Inflammatory macrophage (primary cell): ENCODE results near the gene CD101.

ENCODE experiments used
- DNase-seq, 2 donors: peaks; one replicate each; pipeline ENCODE4 v3.0.0-alpha.2; 2020 to 2022

CD101 gene

DNA sequence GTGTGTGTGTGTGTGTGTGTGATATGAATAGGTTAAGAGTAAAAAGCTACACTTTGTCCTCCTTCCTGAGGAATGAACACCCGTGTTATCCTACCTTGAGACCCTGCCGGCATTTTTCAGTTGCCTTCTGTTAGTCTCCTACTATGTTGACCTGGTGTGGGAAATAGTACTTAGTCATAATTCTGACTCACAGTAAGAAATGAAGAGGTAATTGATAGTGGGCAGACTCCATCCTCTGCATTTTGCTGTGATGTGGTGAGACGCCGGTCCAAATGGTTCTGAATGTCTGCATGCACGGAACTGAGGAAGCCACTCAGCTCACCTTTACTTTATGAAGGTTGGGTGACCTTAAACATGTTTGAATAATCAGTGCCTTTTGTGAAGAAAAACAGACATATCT lies 12.6 kb downstream of the CD101 start:
- DNase-seq: no peak

- no peak for DNase-seq
Measured at GRCh38 chr1:117015724-117016123, 14.2 kb downstream of the CD101 start.

GRCh38 chr1:117017062-117017461 lies 15.5 kb downstream of the CD101 start:
- no peak for DNase-seq

DNA sequence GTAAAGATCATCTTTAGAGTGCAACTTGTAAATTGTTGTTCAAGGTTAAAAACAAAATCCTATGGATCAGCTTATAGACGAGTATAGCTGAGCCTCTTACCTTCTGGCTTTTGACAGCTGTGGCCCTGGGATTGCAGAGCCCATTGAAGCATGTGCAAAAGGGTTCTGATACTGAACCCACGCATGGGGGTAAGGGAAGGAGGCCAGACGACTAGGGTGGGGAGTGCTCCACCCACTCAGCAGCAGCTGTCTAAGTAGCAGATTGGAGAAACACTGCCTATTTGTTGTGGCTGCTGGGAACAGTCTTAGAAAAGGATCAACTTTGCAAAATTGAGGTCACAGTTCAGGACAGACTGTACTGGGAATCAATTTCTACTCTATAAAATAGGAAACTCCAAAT lies 16.1 kb downstream of the CD101 start:
- peak; percentile 53 to 70 for DNase-seq

DNA sequence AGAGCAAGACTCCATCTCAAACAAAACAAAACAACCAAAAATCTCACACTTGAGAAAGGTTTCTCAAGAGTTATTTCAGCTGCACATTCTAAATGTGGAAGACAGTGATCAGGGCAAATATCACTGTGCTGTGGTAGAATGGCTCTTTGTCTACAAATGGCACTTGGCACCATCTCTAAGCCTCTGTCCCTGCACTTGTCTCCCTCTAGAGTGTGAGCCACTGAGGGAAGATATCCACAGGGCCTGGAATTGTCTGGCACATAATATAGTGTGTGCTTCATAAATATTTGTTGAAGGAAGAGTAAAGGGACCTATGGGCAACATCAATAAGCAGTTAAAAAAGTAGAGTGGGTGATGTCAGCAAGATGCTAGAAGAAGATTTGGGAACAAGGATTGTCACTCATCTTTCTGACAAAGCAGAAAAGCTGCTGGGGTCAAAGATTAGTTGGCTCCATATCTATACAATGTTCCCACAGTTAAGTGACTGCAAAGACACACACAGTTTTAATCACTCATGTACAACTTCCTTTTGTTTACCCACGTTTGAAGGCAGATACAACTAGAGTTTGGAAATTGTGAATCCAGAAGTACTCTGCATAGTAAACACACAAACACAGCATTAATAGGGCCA lies 19.1 kb downstream of the CD101 start:
- no peak for DNase-seq

DNA sequence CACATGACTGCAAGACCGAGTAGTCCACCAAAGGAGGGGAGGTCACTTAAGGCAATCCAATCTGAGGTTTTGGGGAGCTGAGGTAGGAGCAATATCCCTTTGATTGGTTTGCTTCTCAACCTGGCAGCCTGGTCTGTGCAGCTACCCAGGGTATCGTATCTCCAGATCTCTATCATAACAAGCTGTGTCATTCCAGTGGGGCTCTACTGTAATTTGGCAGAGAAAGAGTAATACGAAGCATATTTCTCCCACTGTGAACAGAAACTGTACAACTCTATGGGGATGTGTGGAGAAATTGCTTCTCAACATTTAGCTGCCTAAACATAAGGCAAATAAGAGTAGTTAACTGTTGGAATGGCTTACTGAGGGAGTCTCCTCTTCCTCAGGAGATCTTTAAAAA lies 20.6 kb downstream of the CD101 start:
- DNase-seq: no peak

- DNase-seq: no peak
Measured at GRCh38 chr1:117025568-117025967, 24.0 kb downstream of the CD101 start.

- DNase-seq: no peak
Measured at GRCh38 chr1:117026361-117026760, 24.8 kb downstream of the CD101 start.

DNA sequence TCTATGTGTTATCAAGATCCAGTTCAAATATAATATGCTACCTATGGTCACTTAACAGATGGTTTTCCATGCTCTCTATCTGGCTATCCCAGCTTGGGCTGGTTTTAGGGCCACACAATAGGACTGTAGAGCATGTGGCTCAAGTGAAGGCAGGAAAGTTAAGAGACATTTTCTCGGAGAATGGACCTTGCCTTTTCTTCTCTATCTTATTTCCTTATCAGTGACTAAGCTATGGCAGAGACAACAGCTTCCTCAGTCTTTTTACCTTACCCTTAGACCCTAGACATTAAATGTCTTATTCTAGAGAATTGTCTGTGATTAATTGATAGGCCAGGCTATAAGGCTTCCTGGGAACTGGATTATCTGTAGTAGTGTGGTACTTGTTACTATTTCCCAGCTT lies 28.1 kb downstream of the CD101 start:
- DNase-seq: no peak

GRCh38 chr1:117030271-117030877 lies 28.8 kb downstream of the CD101 start:
- no peak for DNase-seq

DNA sequence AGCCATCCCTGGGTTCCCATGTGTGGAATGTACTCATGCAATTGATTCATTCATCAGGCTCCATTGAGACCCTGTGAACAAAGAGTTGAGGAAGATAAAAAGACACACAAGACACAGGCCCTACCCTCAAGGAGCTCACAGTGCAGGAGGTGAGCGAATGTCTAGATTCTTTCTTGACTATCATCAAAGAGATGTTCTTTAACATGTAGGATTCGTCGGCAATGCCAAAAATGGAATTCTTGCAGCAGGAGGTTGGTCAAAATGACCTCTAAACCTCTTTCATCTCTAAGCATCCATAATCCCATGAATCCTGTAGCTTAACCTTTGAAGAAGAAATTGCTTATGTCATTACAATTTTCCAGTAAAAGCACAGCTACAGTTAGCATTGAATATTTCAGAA lies 30.7 kb downstream of the CD101 start:
- DNase-seq: no peak

DNA sequence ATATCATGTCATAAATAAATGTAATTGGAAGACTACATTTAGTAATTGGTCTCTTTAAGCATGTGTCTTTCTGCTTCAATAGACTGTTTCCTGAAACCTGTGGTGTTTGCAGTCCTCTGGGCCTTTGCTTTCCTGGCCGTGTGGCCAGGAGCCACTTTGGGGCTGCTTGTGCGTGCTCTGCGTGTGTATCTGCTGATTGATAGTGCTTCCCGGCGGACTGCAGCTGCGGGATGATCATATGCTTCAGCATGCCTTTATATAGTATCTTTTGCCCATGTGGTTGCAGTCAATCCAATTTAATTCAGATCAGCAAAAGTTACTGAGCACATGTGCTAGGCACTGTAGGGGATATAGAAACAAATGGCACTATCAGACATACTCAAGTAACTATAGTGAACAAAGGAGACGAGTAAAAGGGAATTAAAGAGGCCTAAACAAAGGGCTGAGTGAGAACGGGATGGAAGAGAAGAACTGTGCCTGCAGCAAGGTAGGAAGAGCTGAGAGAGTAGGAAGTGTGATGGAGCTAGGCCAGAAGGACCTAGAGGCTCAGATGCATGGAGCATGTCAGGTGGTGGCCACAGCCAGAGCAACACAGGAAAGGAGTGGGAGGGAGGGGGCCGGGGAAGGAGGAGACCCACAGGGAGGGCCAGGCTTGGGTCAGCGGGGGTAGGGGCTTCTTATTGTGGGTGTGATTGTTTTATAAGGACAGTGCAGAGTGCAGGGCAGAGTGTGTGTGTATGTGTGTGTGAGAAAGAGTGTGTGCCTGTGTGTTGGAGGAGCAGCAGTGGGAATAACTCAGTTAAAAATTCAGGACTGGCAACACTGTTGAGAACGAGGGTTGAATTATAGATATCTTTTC lies 31.4 kb downstream of the CD101 start:
- DNase-seq: no peak

GRCh38 chr1:117033772-117034171 lies 32.2 kb downstream of the CD101 start:
- no peak for DNase-seq

DNA sequence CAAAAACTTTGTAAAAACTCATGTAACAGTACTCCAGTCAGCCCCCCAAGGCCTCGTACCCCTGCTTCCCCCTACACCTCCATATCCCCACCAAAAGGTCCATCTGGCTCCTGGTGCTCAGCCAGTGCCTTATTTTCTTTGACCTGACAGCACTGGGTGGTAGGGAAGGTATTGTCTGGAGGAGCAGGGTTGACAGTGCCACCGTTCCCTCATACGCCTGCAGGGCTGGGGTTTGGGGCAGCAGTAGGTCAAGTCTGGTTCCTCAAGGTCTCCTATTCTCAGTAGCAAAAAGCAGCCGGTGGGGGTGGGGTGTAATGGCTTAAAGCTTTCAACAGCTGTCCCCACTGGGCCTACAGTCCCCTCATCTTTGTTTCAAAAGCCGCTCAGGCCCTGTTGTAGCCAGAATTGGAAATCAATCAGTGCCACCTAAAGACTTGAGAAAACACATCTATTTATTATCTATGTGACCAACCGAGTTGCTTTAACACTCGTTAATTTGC lies 33.3 kb downstream of the CD101 start:
- DNase-seq: no peak

GRCh38 chr1:117036018-117036461 lies 34.5 kb downstream of the CD101 start:
- DNase-seq: no peak

- DNase-seq: no peak
Measured at GRCh38 chr1:117037802-117038201, 36.2 kb downstream of the CD101 start.

DNA sequence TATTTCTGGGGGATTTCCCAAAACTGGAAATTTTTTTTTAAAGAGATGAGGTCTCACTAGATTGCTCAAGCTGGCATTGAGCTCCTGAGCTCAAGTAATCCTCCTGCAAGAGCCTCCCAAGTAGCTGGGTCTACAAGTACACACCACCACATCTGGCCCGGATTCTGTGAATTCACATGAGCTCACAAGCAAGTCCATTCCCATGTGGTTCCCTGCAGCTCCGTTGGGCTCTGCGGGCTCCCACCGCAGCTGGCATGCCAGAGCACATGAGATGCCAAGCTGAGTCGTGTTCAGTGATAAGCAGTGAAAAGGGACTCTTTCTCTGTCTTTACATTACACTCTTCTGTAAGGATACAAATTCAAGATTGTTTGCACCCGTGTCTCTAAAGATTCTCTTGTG lies 36.7 kb downstream of the CD101 start:
- no peak for DNase-seq

DNA sequence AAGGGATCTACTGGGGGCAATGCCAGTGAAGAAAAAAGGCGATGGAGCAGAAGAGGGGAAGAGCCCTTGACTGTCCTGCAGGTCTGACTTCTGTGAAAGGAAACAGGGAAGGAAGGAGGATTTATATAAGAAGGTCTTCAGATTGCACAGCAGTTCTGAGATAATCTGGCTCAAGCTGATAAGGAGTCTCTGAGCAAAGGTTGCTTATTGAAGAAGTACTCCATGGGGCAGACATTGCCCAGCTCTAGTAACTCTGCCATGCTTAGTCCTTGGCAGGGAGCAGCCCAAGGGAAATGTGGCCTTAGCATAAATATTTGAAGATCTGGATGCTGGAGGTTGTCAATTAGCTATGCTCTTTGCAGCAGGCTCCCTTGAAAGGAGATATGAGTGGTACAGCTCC lies 42.7 kb downstream of the CD101 start:
- DNase-seq: no peak

DNA sequence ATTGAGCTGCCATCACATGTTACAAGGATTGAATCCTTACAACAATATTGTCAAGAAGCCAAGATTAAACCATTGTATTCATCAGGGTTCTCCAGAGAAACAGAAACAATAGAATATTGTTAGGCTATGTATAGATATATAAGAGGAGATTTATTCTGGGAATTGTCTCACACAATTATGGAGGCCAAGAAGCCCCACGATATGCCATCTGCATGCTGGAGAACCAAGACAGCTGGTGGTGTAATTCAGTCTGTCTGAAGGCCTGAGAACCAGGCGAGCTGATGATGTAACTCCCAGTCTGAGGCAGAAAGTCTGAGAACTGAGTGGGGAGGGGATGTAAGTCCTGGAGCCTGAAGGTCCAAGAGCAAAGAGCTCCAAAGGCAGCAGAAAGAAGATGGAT lies 44.1 kb downstream of the CD101 start:
- peak; percentile 10 to 15 for DNase-seq

DNA sequence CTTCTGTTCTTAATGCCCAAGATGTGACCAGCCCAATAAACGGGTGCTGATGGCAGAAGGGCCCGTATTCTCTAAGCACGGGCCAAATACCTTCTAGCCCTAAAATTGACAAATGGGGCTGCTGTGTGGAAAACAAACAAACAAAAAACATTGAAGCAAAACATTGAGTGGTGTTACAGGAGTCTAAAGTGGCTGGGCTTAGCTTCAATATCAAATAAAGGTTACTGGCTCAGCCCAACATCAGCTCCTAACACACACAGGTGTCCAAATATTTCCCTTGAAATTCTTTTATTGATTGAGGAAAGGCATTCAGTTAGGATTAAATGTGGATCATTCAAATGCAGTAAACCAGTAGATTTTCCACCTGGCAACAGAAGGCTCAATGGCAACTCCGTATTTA lies 45.2 kb downstream of the CD101 start:
- DNase-seq: no peak

DNA sequence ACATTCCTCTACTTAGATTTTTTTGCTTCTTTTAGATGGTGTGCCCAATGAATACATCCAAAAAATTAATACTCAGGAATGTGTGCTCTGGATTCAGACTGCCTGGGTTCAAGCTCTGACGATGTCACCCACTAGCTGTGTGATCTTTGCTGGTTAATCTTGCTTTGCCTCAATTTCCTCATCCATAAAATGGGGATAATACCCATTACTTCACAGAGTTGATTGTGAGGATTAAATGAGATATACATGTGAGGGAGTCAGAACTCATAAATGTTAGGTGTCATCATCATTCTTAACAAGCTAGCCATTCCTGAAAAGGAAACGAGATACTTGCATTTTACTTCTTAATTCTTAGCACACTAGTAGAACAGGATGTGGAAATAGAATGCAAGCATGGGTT lies 45.7 kb downstream of the CD101 start:
- DNase-seq: no peak

- DNase-seq: peak; percentile 69 to 76
Measured at GRCh38 chr1:117049857-117050256, 48.3 kb downstream of the CD101 start.

DNA sequence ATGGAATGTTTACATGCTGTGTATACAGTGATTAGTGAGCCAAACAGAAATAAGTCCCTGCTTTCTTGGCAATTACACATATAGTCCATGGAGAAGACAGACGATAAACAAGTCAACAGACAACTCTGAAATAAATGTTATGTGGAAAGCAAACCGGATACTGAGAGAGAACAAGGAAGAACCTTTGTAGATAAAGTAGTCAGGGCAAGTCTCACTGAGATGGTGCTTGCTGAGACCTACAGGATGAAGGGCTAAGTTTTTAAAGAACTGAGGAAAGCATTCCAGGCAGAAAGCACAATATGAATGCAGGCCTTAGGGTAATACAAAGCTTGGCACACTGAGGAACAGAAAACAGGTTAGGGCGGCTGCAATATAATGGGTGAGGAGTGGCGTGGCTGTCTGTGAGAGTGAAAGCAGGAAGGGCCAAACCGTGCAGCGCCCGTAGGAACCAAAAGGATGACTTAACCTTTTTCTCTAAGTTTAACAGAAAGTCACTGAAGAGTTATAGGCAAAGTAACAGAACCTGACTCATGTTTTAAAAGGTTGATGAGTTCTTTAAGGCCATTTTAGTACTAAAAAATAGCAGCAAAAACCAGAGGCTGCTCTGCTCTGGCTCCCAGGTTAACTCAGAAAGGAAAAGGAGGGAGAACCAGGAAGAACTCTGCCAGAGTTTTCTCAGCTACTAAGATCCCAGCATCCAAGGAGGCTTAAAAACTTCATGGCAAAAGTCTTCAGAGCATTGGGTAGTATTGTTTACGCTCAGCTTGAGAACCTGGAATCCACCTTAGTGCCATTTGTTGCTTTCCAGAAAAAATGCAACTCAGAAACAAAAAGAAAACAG lies 49.9 kb downstream of the CD101 start:
- DNase-seq: peak; percentile 13 to 48
